Measurements from ENCODE around the gene SPATA31D4.

SPATA31D4 gene

DNA sequence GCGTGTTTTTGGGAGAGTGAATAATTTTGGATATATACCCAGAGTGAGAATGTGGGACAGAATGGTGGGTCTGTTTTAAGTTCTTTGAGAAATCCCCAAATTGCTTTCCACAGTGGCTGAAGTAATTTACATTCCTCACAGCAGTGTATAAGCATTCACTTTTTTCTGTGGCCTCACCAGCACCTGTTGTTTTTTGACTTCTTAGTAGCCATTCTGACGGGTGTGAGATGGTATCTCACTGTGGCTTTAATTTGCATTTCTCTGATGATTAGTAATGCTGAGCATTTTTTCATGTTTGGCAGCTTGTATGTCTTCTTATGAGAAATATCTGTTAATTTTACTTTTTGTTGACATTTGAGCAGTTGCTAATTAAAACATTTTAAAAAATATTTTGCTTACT is 51.0 kb downstream of the SPATA31D4 start:
- peak; percentile 63 to 64 for ATAC-seq (replicated peaks)

DNA sequence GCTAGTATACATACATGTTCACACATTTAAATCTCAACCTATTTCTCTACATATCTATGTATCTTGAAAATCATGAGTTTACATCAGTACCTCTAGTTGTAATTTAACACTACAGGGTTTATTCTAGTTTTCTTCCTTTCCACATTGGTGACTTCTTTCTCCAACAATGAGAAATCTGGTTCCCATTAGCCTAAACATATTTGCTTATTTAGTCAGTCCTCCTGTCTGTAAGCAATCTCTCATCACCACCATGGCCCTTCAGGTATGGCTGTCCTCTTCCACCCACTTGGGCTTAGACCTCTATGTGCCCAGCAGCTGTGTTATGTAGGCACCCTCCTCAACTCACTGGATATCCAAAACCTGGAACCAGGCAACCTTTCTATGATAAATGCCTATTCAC is 52.3 kb downstream of the SPATA31D4 start:
- peaks cover 19% of the 10 kb centered on the region in 2 donors for H3K4me1 Mint-ChIP-seq
- H3K36me3 Mint-ChIP-seq: peaks cover 0 to under 1% of the 10 kb centered on the region in 2 donors
- no peak for DNase-seq
- no peak overlapping the region for H3K4me3 Mint-ChIP-seq
- peaks cover 0 to 3% of the 10 kb centered on the region in 2 donors for H3K9me3 Mint-ChIP-seq
- no peak overlapping the region for H3K27ac Mint-ChIP-seq
- H3K27me3 Mint-ChIP-seq: no peaks in the 10 kb centered on the region
- no peak for ATAC-seq (replicated peaks)

More for the DNA sequence above, 51.0 kb downstream of the SPATA31D4 start:
- Mint-ChIP-seq H3K27ac (no peak overlapping the region), H3K36me3 (peaks cover 0 to 1% of the 10 kb centered on the region in 2 donors), H3K9me3 (peaks cover 0 to 8% of the 10 kb centered on the region in 2 donors), H3K4me3 (no peak overlapping the region), H3K4me1 (peaks cover 19% of the 10 kb centered on the region in 2 donors), H3K27me3 (no peaks in the 10 kb centered on the region)
- DNase-seq: no peak

DNA sequence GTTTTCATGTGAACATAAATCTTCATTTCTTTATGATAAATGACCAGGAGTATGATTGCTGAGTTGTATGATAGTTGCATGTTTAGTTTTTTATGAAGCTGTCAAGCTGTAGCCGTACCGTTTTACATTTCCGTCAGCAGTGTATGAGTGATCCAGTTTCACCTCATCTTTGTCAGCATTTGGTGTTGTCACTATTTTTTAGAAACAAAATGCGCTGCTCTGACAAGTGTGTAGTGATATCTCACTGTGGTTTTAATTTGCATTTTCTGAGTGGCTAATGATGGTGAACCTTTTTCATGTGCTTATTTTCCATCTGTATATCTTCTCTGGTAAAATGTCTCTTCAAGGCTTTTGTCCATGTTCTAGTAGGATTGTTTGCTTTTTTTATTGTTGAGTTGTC is 53.7 kb downstream of the SPATA31D4 start:
- Mint-ChIP-seq H3K27ac (no peak overlapping the region), H3K4me1 (peaks cover 19% of the 10 kb centered on the region in 2 donors), H3K4me3 (no peak overlapping the region), H3K27me3 (no peaks in the 10 kb centered on the region), H3K36me3 (no peaks in the 10 kb centered on the region), H3K9me3 (peaks cover 0 to 1% of the 10 kb centered on the region in 2 donors)
- DNase-seq: no peak
- ATAC-seq (replicated peaks): peak; percentile 45 to 59
